ENCODE measurements around the gene DNMBP.
A peak's percentile ranks its signal among the peaks of the same experiment; 100 is the strongest.
"Not testable (repeated sequence)": the region's sequence is repeated elsewhere in the genome, so short reads cannot be mapped to it uniquely, and the experiment has no call there.

DNMBP gene

GRCh38 chr10:99945263-99945662 is 64.5 kb downstream of the DNMBP start:
- peak; percentile 69 for DNase-seq

GRCh38 chr10:99944860-99945259 is 64.9 kb downstream of the DNMBP start:
- no peak for DNase-seq

- DNase-seq, result no peak
Observed at GRCh38 chr10:99943908-99944307, 65.8 kb downstream of the DNMBP start.

- peak; percentile 68 for DNase-seq
Observed at GRCh38 chr10:99941942-99942820, 67.6 kb downstream of the DNMBP start.

GRCh38 chr10:99938563-99938962 is 71.2 kb downstream of the DNMBP start:
- no peak for DNase-seq

GRCh38 chr10:99937630-99938029 is 72.1 kb downstream of the DNMBP start:
- DNase-seq, result no peak

GRCh38 chr10:99932203-99932957 is 77.4 kb downstream of the DNMBP start:
- not testable (repeated sequence) for DNase-seq

- no peak for DNase-seq
Observed at GRCh38 chr10:99930731-99931550, 78.8 kb downstream of the DNMBP start.

- DNase-seq, result no peak
Observed at GRCh38 chr10:99929360-99929759, 80.4 kb downstream of the DNMBP start.

- no peak for DNase-seq
Observed at GRCh38 chr10:99927721-99928280, 81.9 kb downstream of the DNMBP start.

GRCh38 chr10:99926925-99927720 is 82.6 kb downstream of the DNMBP start:
- DNase-seq, result peak; percentile 80

GRCh38 chr10:99924451-99925255 is 85.1 kb downstream of the DNMBP start:
- no peak for DNase-seq

GRCh38 chr10:99921948-99922347 is 87.8 kb downstream of the DNMBP start:
- no peak for DNase-seq

GRCh38 chr10:99920901-99921300 is 88.8 kb downstream of the DNMBP start:
- no peak for DNase-seq

GRCh38 chr10:99920486-99920885 is 89.3 kb downstream of the DNMBP start:
- DNase-seq, result no peak

- DNase-seq, result peak; percentile 61
Observed at GRCh38 chr10:99917963-99918825, 91.6 kb downstream of the DNMBP start.

- DNase-seq, result no peak
Observed at GRCh38 chr10:99916776-99917175, 93.0 kb downstream of the DNMBP start.

GRCh38 chr10:99915414-99915813 is 94.3 kb downstream of the DNMBP start:
- DNase-seq, result no peak

GRCh38 chr10:99914236-99914635 is 95.5 kb downstream of the DNMBP start:
- no peak for DNase-seq

GRCh38 chr10:99913831-99914235 is 95.9 kb downstream of the DNMBP start:
- DNase-seq, result no peak
